Thymus (tissue), 11 donors: Measurements from ENCODE around the gene RNF169. TPM values are rescaled to one million over a fixed set of nuclear protein-coding genes. Genes with fewer than 3 reads are reported as not detected.
A peak's percentile ranks its signal among the peaks of the same experiment; 100 is the strongest.

Experiments
- DNase-seq, 9 donors: peaks; one replicate each; pipeline ENCODE4 v3.0.0-alpha.2; 2013; ENCODE audit warnings: low spot score in 9 of 9, low read depth in 6 of 9, missing footprints in 1 of 9
- H3K27ac ChIP-seq, 2 donors: one replicate each; pipeline ENCODE4 v1.5.1; 2013; ENCODE audit warnings: control low read depth in 1 of 2, low read depth in 1 of 2, low read length in 1 of 2, mild to moderate bottlenecking in 1 of 2, moderate library complexity in 1 of 2
- H3K27me3 ChIP-seq, 2 donors: one replicate each; pipeline ENCODE4 v1.5.1; 2013; ENCODE audit warnings: low read length in 1 of 2; ENCODE audit not compliant: control insufficient read depth in 2 of 2, insufficient read depth in 1 of 2
- H3K36me3 ChIP-seq, 2 donors: one replicate each; pipeline ENCODE4 v1.5.1; 2013; ENCODE audit warnings: low read length in 1 of 2, mild to moderate bottlenecking in 1 of 2, moderate library complexity in 1 of 2; ENCODE audit not compliant: control insufficient read depth in 2 of 2, insufficient read depth in 2 of 2
- H3K4me1 ChIP-seq, 2 donors: one replicate each; pipeline ENCODE4 v1.5.1; 2013; ENCODE audit warnings: low read length in 2 of 2; ENCODE audit not compliant: control insufficient read depth in 2 of 2, insufficient read depth in 2 of 2
- H3K4me3 ChIP-seq, 2 donors: one replicate each; pipeline ENCODE4 v1.5.1; 2013; ENCODE audit warnings: low read length in 2 of 2, control low read depth in 1 of 2, mild to moderate bottlenecking in 1 of 2
- H3K9me3 ChIP-seq, 2 donors: one replicate each; pipeline ENCODE4 v1.5.1; 2013; ENCODE audit warnings: low read length in 1 of 2, mild to moderate bottlenecking in 1 of 2; ENCODE audit not compliant: control insufficient read depth in 2 of 2, insufficient read depth in 1 of 2
- WGBS: extraction: QIAGEN DNeasy Blood & Tissue Kit; methylation state at CpG from one replicate; pipeline ENCODE4 v1.1.7; 2013; 5-methylcytosine and 5-hydroxymethylcytosine counted together
- polyA plus RNA-seq: library from polyadenylated mRNA; stranded (reverse); fragments of 200-250 nt; gene quantifications from one replicate; pipeline ENCODE4 v1.2.3, GENCODE V29; 2013
- total RNA-seq: library from RNA; stranded (reverse); fragments of 120-200 nt; gene quantifications from one replicate; pipeline ENCODE4 v1.2.4, GENCODE V29; 2013
- donor health status: healthy.

Gene RNF169
- total and polyA plus RNA-seq, 2 donors, result 5.5 to 13.0 TPM

DNA sequence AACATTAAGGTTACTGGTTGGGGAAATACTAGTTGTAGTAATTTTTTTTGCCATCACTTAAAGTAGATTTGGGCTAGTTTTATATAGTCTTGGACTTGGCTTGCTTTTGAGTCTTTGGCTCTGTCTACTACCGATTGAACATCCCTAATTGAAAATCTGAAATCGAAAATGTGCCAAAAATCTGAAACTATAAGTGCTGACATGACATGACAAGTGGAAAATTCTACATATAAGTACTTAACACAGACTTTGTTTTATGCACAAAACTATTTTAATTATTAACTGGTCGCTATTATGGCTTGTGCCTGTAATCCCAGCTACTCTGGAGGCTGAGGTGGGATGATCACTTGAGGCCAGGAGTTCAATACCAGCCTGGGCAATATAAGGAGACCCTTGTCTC, 22.5 kb downstream of the RNF169 start:
- H3K4me1 ChIP-seq, result no peaks in the 10 kb centered on the region
- no peaks in the 10 kb centered on the region for H3K9me3 ChIP-seq
- no peaks in the 10 kb centered on the region for H3K27me3 ChIP-seq
- no peaks in the 10 kb centered on the region for H3K36me3 ChIP-seq
- no peak overlapping the region for H3K27ac ChIP-seq
- DNase-seq, result no peak
- over 99% methylated on average over 3 of the region's 3 CpGs for WGBS
- no peak overlapping the region for H3K4me3 ChIP-seq

DNA sequence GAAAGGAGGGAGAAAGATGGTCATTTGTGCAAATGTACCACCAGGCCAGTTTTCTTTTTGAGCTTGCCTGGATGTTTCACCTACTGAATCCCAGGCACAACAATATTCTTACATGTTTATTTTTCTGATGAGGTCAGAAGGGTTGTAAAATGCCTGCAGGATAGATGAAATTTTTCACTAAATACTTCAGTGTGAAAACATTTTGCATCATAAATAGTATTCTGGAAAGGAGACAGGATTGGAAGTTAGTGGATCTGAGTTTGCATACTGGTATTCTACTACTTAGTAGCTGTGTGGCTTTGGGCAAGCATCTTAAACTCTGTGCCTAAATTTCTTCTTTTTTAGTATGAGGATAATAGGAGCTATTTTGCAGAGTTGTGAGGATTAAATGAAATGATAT, 24.8 kb downstream of the RNF169 start:
- H3K9me3 ChIP-seq, result no peaks in the 10 kb centered on the region
- no peak overlapping the region for H3K4me3 ChIP-seq
- no peak for DNase-seq
- H3K27ac ChIP-seq, result no peak overlapping the region
- H3K36me3 ChIP-seq, result no peaks in the 10 kb centered on the region
- no peaks in the 10 kb centered on the region for H3K4me1 ChIP-seq
- no peaks in the 10 kb centered on the region for H3K27me3 ChIP-seq

DNA sequence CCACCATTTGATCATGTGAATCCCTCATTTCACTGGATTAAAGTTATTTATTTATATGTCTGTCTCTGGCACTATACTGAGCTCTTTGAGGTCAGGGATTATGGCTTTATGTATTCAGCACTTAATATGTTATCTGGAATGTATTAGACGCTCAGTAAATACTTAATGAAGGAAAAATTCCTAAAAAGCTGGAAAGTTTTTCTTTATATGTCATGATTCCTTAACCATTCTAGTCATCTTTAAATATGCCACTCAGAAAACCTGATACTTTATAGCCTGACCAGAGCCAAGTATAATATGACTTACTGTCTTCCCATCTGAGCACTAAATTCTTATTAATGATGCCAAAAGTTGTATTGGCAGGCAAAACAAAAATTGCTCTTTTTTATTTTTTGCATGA, 27.1 kb downstream of the RNF169 start:
- WGBS, result 100% methylated on average over 1 of the region's 1 CpG
- DNase-seq, result no peak
- no peaks in the 10 kb centered on the region for H3K27me3 ChIP-seq
- H3K4me3 ChIP-seq, result no peak overlapping the region
- H3K9me3 ChIP-seq, result no peaks in the 10 kb centered on the region
- H3K4me1 ChIP-seq, result no peaks in the 10 kb centered on the region
- H3K27ac ChIP-seq, result no peak overlapping the region
- H3K36me3 ChIP-seq, result no peaks in the 10 kb centered on the region

DNA sequence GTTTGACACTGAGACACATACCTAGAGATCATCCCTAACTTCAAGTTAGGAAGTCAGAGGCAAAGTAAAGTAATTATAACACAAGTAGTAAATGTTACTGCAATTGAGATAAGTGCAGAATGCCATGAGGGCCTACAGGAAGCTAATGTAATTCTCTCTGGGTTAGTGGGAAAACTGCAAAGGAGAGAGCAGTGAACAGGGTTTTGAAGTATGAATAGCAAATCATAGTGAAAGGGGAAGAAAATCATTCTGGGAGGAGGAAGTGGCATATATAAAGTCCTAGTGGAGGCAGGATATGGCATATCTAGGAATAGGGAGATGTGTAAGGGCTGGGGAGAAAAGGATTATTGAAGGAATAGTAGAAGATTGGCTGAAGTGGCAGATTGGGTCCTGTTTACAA, 27.9 kb downstream of the RNF169 start:
- no peak for DNase-seq
- no peak overlapping the region for H3K4me3 ChIP-seq
- H3K27ac ChIP-seq, result no peak overlapping the region
- no peaks in the 10 kb centered on the region for H3K4me1 ChIP-seq
- no peaks in the 10 kb centered on the region for H3K9me3 ChIP-seq
- H3K27me3 ChIP-seq, result no peaks in the 10 kb centered on the region
- no peaks in the 10 kb centered on the region for H3K36me3 ChIP-seq

DNA sequence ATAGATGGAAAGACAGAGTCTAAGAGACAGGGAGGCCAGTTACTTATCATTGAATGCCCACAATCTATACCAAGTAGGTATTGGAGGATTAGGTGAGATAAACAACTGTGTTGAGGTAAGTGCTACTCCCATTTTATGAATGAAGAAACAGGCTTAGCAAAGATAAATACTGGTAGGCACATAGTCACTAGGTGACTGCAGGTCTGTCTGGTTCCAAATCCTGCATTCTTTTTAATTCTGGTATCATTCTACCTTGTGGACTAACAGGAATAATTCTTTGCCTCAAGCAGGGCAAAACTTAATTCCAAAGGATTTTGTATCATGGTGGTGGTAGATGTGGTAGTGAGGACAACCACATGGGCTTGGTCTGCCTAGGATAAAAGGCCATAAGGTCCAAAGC, 28.4 kb downstream of the RNF169 start:
- Histone ChIP-seq H3K4me3 (no peak overlapping the region), H3K9me3 (no peaks in the 10 kb centered on the region), H3K4me1 (no peaks in the 10 kb centered on the region), H3K27ac (no peak overlapping the region), H3K27me3 (no peaks in the 10 kb centered on the region), H3K36me3 (no peaks in the 10 kb centered on the region)
- DNase-seq, result no peak

DNA sequence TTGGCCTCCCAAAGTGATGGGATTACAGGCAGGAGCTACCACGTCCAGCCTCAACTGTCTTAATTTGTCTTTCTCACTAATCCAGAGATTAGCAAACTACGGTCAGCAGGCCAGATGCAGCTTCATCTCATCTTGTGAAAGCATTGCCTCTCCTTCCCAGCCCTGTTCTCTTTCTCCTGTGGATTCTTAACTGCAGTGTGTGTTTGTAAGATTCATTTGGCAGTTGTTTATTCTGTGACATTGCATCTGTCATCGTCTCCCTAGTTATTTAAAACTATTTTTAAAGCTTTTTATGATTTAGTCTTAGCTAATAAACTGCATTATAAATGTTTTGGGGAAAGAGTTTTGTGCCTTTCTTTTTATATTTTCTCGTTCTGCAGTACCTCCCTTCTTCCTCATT, 29.2 kb downstream of the RNF169 start:
- no peak for DNase-seq
- Histone ChIP-seq H3K9me3 (no peaks in the 10 kb centered on the region), H3K4me1 (peaks cover 0 to under 1% of the 10 kb centered on the region in 2 donors), H3K27ac (no peak overlapping the region), H3K4me3 (no peak overlapping the region), H3K36me3 (no peaks in the 10 kb centered on the region), H3K27me3 (no peaks in the 10 kb centered on the region)
- 97% methylated on average over 4 of the region's 4 CpGs for WGBS

DNA sequence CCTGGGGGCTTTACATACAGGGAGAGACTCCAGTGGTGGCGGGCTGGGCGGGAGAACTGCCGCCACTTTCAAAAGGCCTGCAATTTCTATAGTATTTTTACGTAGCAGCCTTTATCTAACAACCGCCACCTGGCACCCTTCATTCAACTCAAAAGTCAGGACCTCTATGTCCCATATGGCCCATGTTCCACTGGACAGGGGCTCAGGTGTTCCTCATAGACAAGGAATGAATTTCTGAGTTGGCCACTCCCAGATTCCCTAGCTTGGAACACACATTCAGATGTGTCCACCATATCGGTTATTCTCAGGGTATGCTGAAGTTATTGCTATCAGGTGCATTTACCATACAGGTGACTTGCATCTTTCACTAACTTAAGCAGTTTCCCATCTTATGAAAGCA, 29.9 kb downstream of the RNF169 start:
- over 99% methylated on average over 6 of the region's 6 CpGs for WGBS
- no peaks in the 10 kb centered on the region for H3K9me3 ChIP-seq
- H3K36me3 ChIP-seq, result no peaks in the 10 kb centered on the region
- no peak overlapping the region for H3K4me3 ChIP-seq
- no peak for DNase-seq
- no peak overlapping the region for H3K27ac ChIP-seq
- H3K27me3 ChIP-seq, result no peaks in the 10 kb centered on the region
- peaks cover 0 to 8% of the 10 kb centered on the region in 2 donors for H3K4me1 ChIP-seq

DNA sequence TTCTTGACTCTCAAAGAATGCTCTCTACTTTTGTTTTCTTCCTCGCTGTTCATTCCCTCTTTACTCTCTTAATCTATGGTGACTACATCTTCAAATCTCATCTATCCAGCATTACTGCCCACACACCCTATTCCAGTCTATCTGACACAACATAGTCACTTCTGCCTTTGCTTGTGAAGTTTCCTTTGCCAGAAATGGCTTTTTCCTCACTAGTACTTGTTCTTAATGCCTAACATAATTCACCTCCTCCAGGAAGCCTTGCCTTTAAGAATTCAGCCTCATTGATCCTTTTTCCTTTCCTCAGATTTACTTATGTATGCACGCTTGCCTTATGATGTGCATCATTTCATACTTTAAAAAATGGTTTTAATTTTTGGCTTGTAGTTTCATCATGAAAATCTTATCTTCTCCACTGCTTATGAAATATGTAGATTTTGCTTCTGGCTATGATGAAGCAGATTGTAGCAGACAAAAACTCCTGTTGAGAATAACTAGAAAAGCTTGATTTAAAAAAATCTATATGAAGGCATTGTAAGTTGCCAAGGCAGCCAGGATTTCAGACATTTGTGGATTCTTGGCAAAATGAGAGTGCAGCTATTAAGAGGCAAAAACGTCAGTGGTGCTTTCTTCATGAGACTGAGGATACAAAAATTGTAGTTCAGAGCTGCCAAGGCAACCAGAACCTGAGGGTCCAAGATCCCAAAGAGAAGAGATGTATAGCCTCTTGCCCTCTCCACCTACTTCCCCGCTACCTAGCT, 31.8 kb downstream of the RNF169 start:
- peaks cover 0 to 8% of the 10 kb centered on the region in 2 donors for H3K4me1 ChIP-seq
- H3K4me3 ChIP-seq, result no peak overlapping the region
- H3K9me3 ChIP-seq, result no peaks in the 10 kb centered on the region
- WGBS, result 97% methylated on average over 4 of the region's 4 CpGs
- H3K27me3 ChIP-seq, result no peaks in the 10 kb centered on the region
- no peak for DNase-seq
- H3K27ac ChIP-seq, result no peak overlapping the region
- no peaks in the 10 kb centered on the region for H3K36me3 ChIP-seq

DNA sequence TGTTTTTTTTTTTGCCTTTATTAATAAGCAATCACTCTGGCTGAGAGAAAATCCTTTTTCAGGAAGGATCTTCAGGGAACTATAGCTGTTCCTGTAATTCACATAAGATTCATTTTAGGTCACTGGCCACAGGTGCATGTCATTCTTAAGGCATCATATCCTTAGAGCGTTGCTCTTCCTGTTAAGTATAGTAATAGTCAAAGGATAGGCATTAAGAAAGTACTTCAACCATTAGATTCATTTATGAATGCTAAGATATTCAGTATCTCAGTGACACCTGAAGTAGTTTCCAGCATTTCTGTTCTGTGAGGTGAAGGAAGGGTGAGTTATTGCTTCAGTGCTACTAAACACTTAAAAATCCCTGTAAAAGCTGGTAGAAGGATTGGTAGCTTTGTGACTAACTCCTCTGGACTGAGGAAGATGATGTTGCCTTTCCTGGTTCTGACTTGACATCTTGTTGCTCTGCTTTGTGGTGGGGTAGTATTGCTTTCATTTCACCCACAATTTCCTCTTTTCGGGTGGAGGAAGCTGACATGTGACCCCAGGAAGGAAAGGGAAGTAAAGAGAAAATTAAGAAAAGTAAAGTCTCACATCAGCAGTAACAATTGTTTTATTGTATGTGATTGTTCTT, 34.7 kb downstream of the RNF169 start:
- WGBS, result 33% methylated on average over 2 of the region's 2 CpGs
- H3K27me3 ChIP-seq, result no peaks in the 10 kb centered on the region
- peak in 8 of 9 donors; percentile 4 to 67 (median 26) for DNase-seq
- no peak overlapping the region for H3K4me3 ChIP-seq
- H3K9me3 ChIP-seq, result no peaks in the 10 kb centered on the region
- H3K36me3 ChIP-seq, result no peaks in the 10 kb centered on the region
- H3K27ac ChIP-seq, result no peak overlapping the region
- H3K4me1 ChIP-seq, result peaks cover 0 to 8% of the 10 kb centered on the region in 2 donors
